Fibroblast of peridontal ligament (primary cell): ENCODE results near the gene TYRO3.

ENCODE experiments used
- DNase-seq: peaks from one replicate; pipeline ENCODE4 v3.0.0-alpha.2; 2010; ENCODE audit errors: extremely low read depth

Gene TYRO3

GRCh38 chr15:41558400-41559238 lies at the start of gene TYRO3:
TYRO3 (plus strand) TSS chr15:41559212; CDS start chr15:41559258, 46 bp downstream.
- DNase-seq = peak; percentile 27

GRCh38 chr15:41510728-41511127 lies 48.3 kb upstream of the TYRO3 start:
- DNase-seq = no peak

GRCh38 chr15:41511331-41511898 lies 47.6 kb upstream of the TYRO3 start:
- DNase-seq = no peak

- no peak for DNase-seq
These were observed 47.1 kb upstream of the TYRO3 start for GRCh38 chr15:41511899-41512369.

GRCh38 chr15:41512512-41512939 lies 46.5 kb upstream of the TYRO3 start:
- no peak for DNase-seq

- DNase-seq = no peak
These were observed 46.0 kb upstream of the TYRO3 start for GRCh38 chr15:41512940-41513505.

GRCh38 chr15:41513506-41514227 lies 45.3 kb upstream of the TYRO3 start, which contains the start of gene LTK:
LTK (minus strand) TSS chr15:41513827; CDS start chr15:41513709, 118 bp downstream.
- no peak for DNase-seq

- no peak for DNase-seq
These were observed 41.0 kb upstream of the TYRO3 start for GRCh38 chr15:41517895-41518449.

GRCh38 chr15:41520636-41521035 lies 38.4 kb upstream of the TYRO3 start:
- DNase-seq = no peak

- no peak for DNase-seq
These were observed 37.4 kb upstream of the TYRO3 start for GRCh38 chr15:41521614-41522013.

- DNase-seq = no peak
These were observed 35.9 kb upstream of the TYRO3 start for GRCh38 chr15:41523097-41523496.

- no peak for DNase-seq
These were observed 28.6 kb upstream of the TYRO3 start for GRCh38 chr15:41530363-41530956.

- DNase-seq = no peak
These were observed 23.5 kb upstream of the TYRO3 start for GRCh38 chr15:41535544-41535943.

GRCh38 chr15:41536866-41537265 lies 22.1 kb upstream of the TYRO3 start:
- DNase-seq = no peak

GRCh38 chr15:41543521-41543870 lies 15.5 kb upstream of the TYRO3 start:
- no peak for DNase-seq

- DNase-seq = no peak
These were observed 14.4 kb upstream of the TYRO3 start for GRCh38 chr15:41544650-41545015.

GRCh38 chr15:41545218-41545617 lies 13.8 kb upstream of the TYRO3 start:
- DNase-seq = no peak

GRCh38 chr15:41546851-41547786 lies 11.9 kb upstream of the TYRO3 start:
- DNase-seq = no peak

GRCh38 chr15:41550066-41550775 lies 8.8 kb upstream of the TYRO3 start:
- no peak for DNase-seq

GRCh38 chr15:41553731-41554130 lies 5.3 kb upstream of the TYRO3 start:
- no peak for DNase-seq
